AG10803 (cell line): ENCODE data around the gene PPP2CA.
A peak's percentile ranks its signal among the peaks of the same experiment; 100 is the strongest.
"Not testable (repeated sequence)": the region's sequence is repeated elsewhere in the genome, so short reads cannot be mapped to it uniquely, and the experiment has no call there.

Source experiments
- DNase-seq: peaks from one replicate; pipeline ENCODE4 v3.0.0; 2010; ENCODE audit warnings: low read depth
- H3K4me3 ChIP-seq: 2 replicates; pipeline ENCODE4 v1.5.1; 2011; ENCODE audit warnings: mild to moderate bottlenecking, low read length, control low read depth
- TF ChIP-seq, protein P1 (sequence below): conservative IDR thresholded peaks from 2 replicates; pipeline ENCODE4 v1.5.1; 2011; ENCODE audit warnings: mild to moderate bottlenecking, low read length, control low read depth, inconsistent platforms

PPP2CA gene

DNA sequence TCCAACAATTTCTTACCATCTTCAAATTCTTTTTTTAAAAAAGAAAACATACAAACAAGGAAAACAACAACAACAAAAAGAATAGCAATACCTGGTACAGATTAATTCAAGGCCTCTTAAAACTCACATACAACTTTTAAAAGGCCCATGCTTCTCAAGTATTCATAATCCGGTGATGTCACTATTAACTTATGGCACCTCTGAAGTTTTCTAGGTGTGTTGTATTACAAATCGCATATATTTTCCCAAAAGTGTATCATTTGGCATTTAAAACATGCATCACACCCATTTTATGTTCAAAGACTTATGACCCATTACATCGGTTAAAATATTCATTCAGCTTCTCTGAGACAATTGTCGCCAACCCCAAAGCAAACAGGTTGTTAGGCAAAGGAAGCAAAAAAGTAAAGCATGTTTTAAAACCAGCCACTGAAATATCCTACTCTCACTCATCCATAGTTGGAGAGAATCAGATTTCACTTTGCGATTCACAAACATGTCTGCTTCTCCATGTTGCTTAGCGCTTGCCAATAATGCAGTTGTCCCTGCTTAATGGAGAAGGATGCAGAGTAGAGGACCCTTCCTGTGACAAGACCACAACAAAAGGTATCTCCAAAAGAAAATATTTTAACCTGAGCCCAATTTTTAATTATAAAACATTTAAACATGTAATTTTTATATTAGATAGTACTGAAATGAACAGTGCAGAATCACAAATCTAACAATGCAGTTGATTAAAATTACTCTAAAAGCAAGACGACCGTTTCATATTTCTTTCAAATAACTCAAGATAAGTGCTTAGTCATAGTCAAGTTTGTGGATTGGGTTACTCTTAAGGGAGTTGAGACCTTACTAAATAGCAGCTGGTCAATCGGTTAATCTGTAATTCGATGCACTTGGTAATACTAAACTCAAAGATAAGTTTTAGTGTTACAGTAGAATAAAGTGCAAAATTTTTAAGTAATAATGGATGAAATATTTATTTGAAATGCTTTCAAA lies 50.7 kb downstream of the PPP2CA start:
- H3K4me3 ChIP-seq, result peak overlapping the region; percentile 91
- DNase-seq, result peak; percentile 40
- TF ChIP-seq, protein P1, sequence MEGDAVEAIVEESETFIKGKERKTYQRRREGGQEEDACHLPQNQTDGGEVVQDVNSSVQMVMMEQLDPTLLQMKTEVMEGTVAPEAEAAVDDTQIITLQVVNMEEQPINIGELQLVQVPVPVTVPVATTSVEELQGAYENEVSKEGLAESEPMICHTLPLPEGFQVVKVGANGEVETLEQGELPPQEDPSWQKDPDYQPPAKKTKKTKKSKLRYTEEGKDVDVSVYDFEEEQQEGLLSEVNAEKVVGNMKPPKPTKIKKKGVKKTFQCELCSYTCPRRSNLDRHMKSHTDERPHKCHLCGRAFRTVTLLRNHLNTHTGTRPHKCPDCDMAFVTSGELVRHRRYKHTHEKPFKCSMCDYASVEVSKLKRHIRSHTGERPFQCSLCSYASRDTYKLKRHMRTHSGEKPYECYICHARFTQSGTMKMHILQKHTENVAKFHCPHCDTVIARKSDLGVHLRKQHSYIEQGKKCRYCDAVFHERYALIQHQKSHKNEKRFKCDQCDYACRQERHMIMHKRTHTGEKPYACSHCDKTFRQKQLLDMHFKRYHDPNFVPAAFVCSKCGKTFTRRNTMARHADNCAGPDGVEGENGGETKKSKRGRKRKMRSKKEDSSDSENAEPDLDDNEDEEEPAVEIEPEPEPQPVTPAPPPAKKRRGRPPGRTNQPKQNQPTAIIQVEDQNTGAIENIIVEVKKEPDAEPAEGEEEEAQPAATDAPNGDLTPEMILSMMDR, result no peak

DNA sequence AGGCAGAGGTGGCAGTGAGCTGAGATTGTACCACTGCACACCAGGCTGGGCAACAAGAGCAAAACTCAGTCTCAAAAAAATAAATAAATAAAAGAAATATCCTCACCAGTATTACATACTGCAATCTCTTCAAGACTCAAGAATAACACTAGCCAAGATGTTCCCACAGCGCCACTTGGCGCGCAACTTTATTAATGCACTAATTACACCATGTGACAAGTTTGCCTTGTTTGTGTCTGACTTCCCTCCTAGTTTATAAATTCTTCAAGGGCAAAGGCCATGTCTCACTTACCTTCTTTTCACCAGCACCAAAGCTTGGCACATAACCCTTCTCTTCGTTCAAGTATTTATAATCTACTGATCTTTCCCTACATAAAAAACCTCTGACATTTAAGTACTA lies 53.9 kb downstream of the PPP2CA start:
- TF ChIP-seq, protein P1, result no peak
- H3K4me3 ChIP-seq, result no peak overlapping the region
- no peak for DNase-seq

DNA sequence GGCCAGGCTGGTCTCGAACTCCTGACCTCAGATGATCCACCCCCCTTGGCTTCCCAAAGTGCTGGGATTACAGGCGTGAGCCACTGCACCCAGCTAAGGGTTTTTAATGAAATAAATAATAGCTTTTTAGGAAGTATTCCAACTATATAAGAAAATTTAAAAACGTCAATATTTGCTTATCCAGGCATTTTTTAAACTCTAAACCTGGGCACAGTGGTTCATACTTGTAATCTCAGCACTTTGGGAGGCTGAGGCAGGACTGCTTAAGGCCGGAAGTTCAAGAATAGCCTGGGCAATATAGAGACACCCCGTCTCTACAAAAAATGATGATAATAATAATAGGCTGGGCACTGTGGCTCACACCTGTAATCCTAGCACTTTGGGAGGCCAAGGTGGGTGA lies 63.3 kb downstream of the PPP2CA start:
- no peak for DNase-seq
- TF ChIP-seq, protein P1, result no peak
- H3K4me3 ChIP-seq, result no peak overlapping the region

DNA sequence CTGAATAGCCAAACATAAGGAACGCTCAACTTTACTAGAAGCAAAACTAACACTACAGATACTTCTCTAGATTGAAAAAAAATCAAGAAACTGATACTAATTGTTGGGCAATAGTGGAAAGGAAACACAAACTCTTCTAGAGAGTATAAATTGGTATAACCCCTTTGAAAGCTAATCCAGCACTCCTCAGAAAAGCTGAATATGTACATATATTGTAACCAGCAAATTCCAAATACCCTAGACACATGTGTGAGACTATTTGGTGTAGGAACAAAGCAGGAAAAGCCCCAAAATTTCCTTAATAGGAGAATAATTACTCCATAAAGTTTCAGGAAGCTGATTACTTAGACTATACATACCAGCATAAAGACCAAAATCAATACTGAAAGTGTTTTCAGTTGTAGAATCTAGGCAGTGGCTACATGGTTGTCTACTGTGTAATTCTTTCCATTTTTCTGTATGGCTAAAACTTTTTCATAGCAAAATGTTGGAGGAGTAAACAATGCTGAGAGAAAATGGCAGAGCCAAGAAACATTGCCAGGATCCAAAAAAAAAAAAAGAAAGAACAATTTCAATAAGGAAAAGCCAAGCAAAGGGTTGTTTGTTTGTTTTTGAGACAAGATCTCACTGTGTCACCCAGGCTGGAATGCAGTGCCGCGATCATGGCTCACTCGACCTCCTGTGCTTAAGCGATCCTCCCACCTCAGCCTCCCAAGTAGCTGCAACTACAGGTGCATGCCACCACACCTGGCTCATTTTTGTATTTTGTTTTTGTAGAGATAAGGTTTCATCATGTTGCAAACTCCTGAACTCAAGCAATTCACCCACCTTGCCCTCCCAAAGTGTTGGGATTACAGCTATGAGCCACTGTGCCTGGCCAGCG lies 64.1 kb downstream of the PPP2CA start:
- no peak overlapping the region for H3K4me3 ChIP-seq
- TF ChIP-seq, protein P1, result no peak
- DNase-seq, result no peak

DNA sequence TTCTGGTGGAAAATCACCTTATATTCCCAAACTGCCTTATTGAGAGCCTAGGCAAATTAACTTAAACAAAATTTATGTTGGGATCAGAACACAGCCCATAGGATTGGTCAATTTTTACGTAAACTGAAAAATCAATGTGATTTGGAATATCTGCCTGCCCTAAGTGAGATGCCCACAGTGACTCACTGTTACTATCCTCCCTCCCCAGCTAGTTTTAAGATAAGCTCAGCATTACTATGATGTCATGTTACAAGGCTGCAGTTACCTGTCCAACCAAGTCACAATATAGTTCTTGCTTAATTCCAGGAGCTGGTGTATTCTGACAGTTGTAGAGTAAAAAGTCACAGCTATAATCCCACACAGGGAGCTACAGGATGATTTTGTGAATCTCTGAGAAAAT lies 72.2 kb downstream of the PPP2CA start:
- TF ChIP-seq, protein P1, result no peak
- no peak for DNase-seq
- no peak overlapping the region for H3K4me3 ChIP-seq

DNA sequence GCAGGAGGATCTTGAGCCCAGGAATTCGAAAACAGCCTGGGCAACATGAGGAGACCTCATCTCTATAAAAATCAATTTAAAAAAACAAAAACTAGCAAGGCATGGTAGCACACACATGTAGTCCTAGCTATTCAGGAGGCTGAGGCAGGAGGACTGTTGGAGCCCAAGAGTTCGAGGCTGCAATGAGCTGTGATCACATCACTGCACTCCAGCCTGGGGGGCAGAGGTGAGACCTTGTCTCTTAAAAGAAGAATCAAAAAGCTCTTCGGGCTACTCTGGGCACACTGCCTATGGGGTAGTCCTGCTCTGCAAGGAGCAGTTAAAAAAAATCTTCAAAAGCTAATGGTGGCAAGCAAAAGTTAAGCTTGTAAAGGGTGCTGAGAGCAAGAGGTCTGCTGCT lies 72.6 kb downstream of the PPP2CA start:
- TF ChIP-seq, protein P1, result no peak
- H3K4me3 ChIP-seq, result no peak overlapping the region
- no peak for DNase-seq

DNA sequence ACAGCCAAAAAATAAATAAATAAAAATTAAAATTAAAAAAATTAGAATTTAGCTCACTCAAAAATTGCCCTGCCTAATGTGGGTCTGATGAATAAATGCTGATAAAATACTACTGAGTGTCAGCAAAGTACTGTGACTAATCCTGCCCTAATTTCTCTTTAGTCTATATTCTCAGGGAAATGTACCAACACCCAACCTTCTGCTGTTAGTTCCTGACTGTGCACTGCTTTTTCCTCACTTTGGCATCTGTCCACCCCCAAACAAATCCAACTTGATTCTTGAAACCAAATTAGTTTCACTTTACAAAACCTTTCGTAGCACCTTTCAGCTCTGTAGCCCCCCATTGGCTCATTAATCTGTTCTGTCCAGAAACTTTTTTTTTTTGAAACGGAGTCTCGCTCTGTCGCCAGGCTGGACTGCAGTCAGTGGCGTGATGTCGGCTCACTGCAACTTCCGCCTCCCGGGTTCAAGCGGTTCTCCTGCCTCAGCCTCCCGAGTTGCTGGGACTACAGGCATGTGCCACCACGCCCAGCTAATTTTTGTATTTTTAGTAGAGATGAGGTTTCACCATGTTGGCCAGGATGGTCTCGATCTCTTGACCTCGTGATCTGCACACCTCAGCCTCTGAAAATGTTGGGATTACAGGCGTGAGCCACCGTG lies 73.6 kb downstream of the PPP2CA start:
- DNase-seq, result not testable (repeated sequence)

More for the DNA sequence above, 73.6 kb downstream of the PPP2CA start:
- H3K4me3 ChIP-seq, result not testable (repeated sequence)
